ENCODE measurements around the gene GM2A. TPM values are rescaled to one million over a fixed set of nuclear protein-coding genes. Genes with fewer than 3 reads are reported as not detected.
"Not testable (repeated sequence)": the region's sequence is repeated elsewhere in the genome, so short reads cannot be mapped to it uniquely, and the experiment has no call there.

GM2A gene
- total RNA-seq, 2 experiments from 2014 or later: 15.9 to 19.5 TPM

- ChIA-PET CTCF (interaction anchor here (1.4 kb wide), 2 partner anchors 9 to 10 kb away, joined by 3 read pairs; no protein-coding TSS in a partner anchor), POLR2A (no interaction called here)
- peaks cover 2% of the 10 kb centered on the region for H3K27me3 Mint-ChIP-seq
- H3K9me3 Mint-ChIP-seq: no peaks in the 10 kb centered on the region
- H3K36me3 Mint-ChIP-seq (ENCODE audit: low read depth): no peaks in the 10 kb centered on the region
- H3K4me3 Mint-ChIP-seq: no peak overlapping the region
- no peak overlapping the region for H3K27ac Mint-ChIP-seq
- no peaks in the 10 kb centered on the region for H3K4me1 Mint-ChIP-seq
- DNase-seq: no peak
Observed at GRCh38 chr5:151283120-151283825, 30.3 kb downstream of the GM2A start.

GRCh38 chr5:151284392-151284967, 31.5 kb downstream of the GM2A start:
- Mint-ChIP-seq H3K27ac (no peak overlapping the region), H3K36me3 (ENCODE audit: low read depth) (no peaks in the 10 kb centered on the region), H3K9me3 (no peaks in the 10 kb centered on the region), H3K4me3 (no peak overlapping the region), H3K27me3 (peaks cover 2% of the 10 kb centered on the region), H3K4me1 (no peaks in the 10 kb centered on the region)
- POLR2A ChIA-PET: no interaction called here
- DNase-seq: no peak
- CTCF ChIA-PET: no interaction called here

GRCh38 chr5:151285683-151286082, 32.7 kb downstream of the GM2A start:
- H3K9me3 Mint-ChIP-seq: no peaks in the 10 kb centered on the region
- no peak overlapping the region for H3K4me3 Mint-ChIP-seq
- no peaks in the 10 kb centered on the region for H3K4me1 Mint-ChIP-seq
- POLR2A ChIA-PET: no interaction called here
- DNase-seq: no peak
- CTCF ChIA-PET: no interaction called here
- peaks cover 2% of the 10 kb centered on the region for H3K27me3 Mint-ChIP-seq
- H3K36me3 Mint-ChIP-seq (ENCODE audit: low read depth): no peaks in the 10 kb centered on the region
- no peak overlapping the region for H3K27ac Mint-ChIP-seq

GRCh38 chr5:151286246-151286645, 33.3 kb downstream of the GM2A start:
- H3K27me3 Mint-ChIP-seq: peaks cover 2% of the 10 kb centered on the region
- ChIA-PET POLR2A (no interaction called here), CTCF (interaction anchor here (2.0 kb wide), 1 partner anchor 30 kb away, joined by 7 read pairs; no protein-coding TSS in a partner anchor)
- no peak overlapping the region for H3K4me3 Mint-ChIP-seq
- H3K36me3 Mint-ChIP-seq (ENCODE audit: low read depth): no peaks in the 10 kb centered on the region
- DNase-seq: no peak
- H3K4me1 Mint-ChIP-seq: no peaks in the 10 kb centered on the region
- H3K9me3 Mint-ChIP-seq: no peaks in the 10 kb centered on the region
- no peak overlapping the region for H3K27ac Mint-ChIP-seq

GRCh38 chr5:151288180-151288579, 35.2 kb downstream of the GM2A start:
- H3K36me3 Mint-ChIP-seq (ENCODE audit: low read depth): no peaks in the 10 kb centered on the region
- ChIA-PET POLR2A (no interaction called here), CTCF (interaction anchor here (2.0 kb wide), 1 partner anchor 28 kb away, joined by 7 read pairs; no protein-coding TSS in a partner anchor)
- no peak for DNase-seq
- H3K27me3 Mint-ChIP-seq: peaks cover 2% of the 10 kb centered on the region
- no peak overlapping the region for H3K4me3 Mint-ChIP-seq
- H3K9me3 Mint-ChIP-seq: no peaks in the 10 kb centered on the region
- H3K4me1 Mint-ChIP-seq: no peaks in the 10 kb centered on the region
- no peak overlapping the region for H3K27ac Mint-ChIP-seq

GRCh38 chr5:151293624-151294023, 40.6 kb downstream of the GM2A start:
- H3K27me3 Mint-ChIP-seq: peaks cover 4% of the 10 kb centered on the region
- H3K4me1 Mint-ChIP-seq: peaks cover 5% of the 10 kb centered on the region
- no peaks in the 10 kb centered on the region for H3K9me3 Mint-ChIP-seq
- H3K36me3 Mint-ChIP-seq (ENCODE audit: low read depth): no peaks in the 10 kb centered on the region
- H3K27ac Mint-ChIP-seq: no peak overlapping the region
- ChIA-PET CTCF (no interaction called here), POLR2A (no interaction called here)
- DNase-seq: no peak
- no peak overlapping the region for H3K4me3 Mint-ChIP-seq

GRCh38 chr5:151295138-151295537, 42.2 kb downstream of the GM2A start:
- Mint-ChIP-seq H3K27ac (no peak overlapping the region), H3K4me1 (peaks cover 5% of the 10 kb centered on the region), H3K27me3 (peaks cover 4% of the 10 kb centered on the region), H3K36me3 (ENCODE audit: low read depth) (no peaks in the 10 kb centered on the region), H3K9me3 (no peaks in the 10 kb centered on the region), H3K4me3 (no peak overlapping the region)
- ChIA-PET CTCF (interaction anchor here (0.6 to 0.7 kb wide), 2 partner anchors 38 to 301 kb away, joined by 3 to 4 read pairs; no protein-coding TSS in a partner anchor), POLR2A (no interaction called here)
- no peak for DNase-seq

- Mint-ChIP-seq H3K27ac (no peak overlapping the region), H3K27me3 (peaks cover 4% of the 10 kb centered on the region), H3K4me3 (no peak overlapping the region), H3K9me3 (no peaks in the 10 kb centered on the region), H3K36me3 (ENCODE audit: low read depth) (no peaks in the 10 kb centered on the region), H3K4me1 (peaks cover 5% of the 10 kb centered on the region)
- DNase-seq: no peak
- ChIA-PET CTCF (no interaction called here), POLR2A (no interaction called here)
Observed at GRCh38 chr5:151295791-151296477, 42.9 kb downstream of the GM2A start.

- DNase-seq: no peak
- ChIA-PET CTCF (no interaction called here), POLR2A (no interaction called here)
- Mint-ChIP-seq H3K27me3 (peaks cover 4% of the 10 kb centered on the region), H3K27ac (no peak overlapping the region), H3K9me3 (no peaks in the 10 kb centered on the region), H3K4me3 (no peak overlapping the region), H3K4me1 (peaks cover 5% of the 10 kb centered on the region), H3K36me3 (ENCODE audit: low read depth) (no peaks in the 10 kb centered on the region)
Observed at GRCh38 chr5:151296478-151296830, 43.5 kb downstream of the GM2A start.

- CTCF ChIA-PET: no interaction called here
- POLR2A ChIA-PET: no interaction called here
Observed at GRCh38 chr5:151296974-151297373, 44.0 kb downstream of the GM2A start.

GRCh38 chr5:151298063-151298855, 45.3 kb downstream of the GM2A start:
- no peaks in the 10 kb centered on the region for H3K9me3 Mint-ChIP-seq
- peaks cover 5% of the 10 kb centered on the region for H3K4me1 Mint-ChIP-seq
- peaks cover 7% of the 10 kb centered on the region for H3K27me3 Mint-ChIP-seq
- no peak overlapping the region for H3K27ac Mint-ChIP-seq
- no peak for DNase-seq
- ChIA-PET POLR2A (no interaction called here), CTCF (no interaction called here)
- H3K4me3 Mint-ChIP-seq: no peak overlapping the region
- H3K36me3 Mint-ChIP-seq (ENCODE audit: low read depth): no peaks in the 10 kb centered on the region

More at GRCh38 chr5:151296974-151297373, 44.0 kb downstream of the GM2A start:
- H3K4me3 Mint-ChIP-seq: no peak overlapping the region
- DNase-seq: no peak
- H3K9me3 Mint-ChIP-seq: no peaks in the 10 kb centered on the region
- H3K27me3 Mint-ChIP-seq: peaks cover 4% of the 10 kb centered on the region
- H3K27ac Mint-ChIP-seq: no peak overlapping the region
- no peaks in the 10 kb centered on the region for H3K36me3 Mint-ChIP-seq (ENCODE audit: low read depth)
- peaks cover 5% of the 10 kb centered on the region for H3K4me1 Mint-ChIP-seq

- Mint-ChIP-seq H3K9me3 (no peaks in the 10 kb centered on the region), H3K27me3 (peaks cover 8% of the 10 kb centered on the region), H3K36me3 (ENCODE audit: low read depth) (no peaks in the 10 kb centered on the region), H3K4me3 (no peak within 1 kb of the TSS), H3K4me1 (no peaks in the 10 kb centered on the region), H3K27ac (no peak within 1 kb of the TSS)
- ChIA-PET POLR2A (no interaction called here), CTCF (no interaction called here)
- no peak for DNase-seq
Observed at GRCh38 chr5:151303666-151304065, 50.7 kb downstream of the GM2A start, which contains the start of gene SLC36A3. SLC36A3 (minus strand) TSS chr5:151303766; CDS start chr5:151303354, 412 bp downstream.

GRCh38 chr5:151309266-151309665, 56.3 kb downstream of the GM2A start:
- DNase-seq; CTCF ChIA-PET; POLR2A ChIA-PET; H3K27me3 Mint-ChIP-seq; H3K27ac Mint-ChIP-seq; H3K36me3 Mint-ChIP-seq (ENCODE audit: low read depth); H3K4me3 Mint-ChIP-seq; H3K4me1 Mint-ChIP-seq: not testable (repeated sequence)
- peaks cover 12% of the 10 kb centered on the region for H3K9me3 Mint-ChIP-seq
